SIG-M5 (cell line): ENCODE measurements around the gene IRAG1.

Source experiments
- DNase-seq: peaks from one replicate; lab custom pipeline; 2025; lab: John Stamatoyannopoulos, UW

Gene IRAG1

GRCh38 chr11:10666556-10667520, 26.7 kb downstream of the IRAG1 start:
- DNase-seq, result no peak

DNA sequence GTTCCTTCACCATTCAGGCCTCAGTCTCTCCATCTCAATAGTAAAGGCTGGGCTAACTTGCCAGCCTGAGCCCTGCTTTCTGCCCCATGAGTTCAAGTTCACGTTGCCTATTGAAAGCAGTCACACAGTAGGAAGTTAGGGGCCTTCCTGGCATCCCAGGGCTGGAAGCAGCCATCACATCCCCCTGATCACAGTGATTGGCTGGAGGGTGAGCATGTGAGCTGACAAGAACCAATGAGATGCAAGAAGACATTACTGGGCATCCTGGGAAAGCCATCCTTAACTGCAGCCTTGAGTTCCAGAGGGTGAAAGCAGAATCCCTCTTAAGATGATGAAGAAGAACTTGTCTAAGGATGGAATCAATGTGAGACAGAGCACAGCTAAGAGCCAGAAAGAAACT, 29.1 kb downstream of the IRAG1 start:
- no peak for DNase-seq

DNA sequence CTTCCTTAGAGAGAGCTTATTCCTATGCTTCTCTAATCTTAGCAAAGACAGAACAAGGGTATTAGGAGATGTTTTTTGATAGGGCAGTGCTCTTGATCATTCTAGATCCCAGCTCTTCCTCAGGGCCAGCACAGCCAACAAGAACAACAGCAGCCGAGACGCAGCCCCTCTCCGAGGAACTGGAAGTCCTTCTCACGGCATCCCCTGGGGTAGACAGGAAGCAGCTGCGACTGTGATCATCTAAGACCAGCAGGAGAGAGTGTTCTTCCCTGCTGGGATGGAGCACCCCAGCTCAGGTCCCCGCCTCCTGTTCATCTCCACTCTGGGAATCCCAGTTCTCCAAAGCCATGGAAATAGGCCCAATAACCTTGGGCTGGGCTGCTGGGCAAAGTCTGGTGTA, 29.6 kb downstream of the IRAG1 start:
- no peak for DNase-seq

- no peak for DNase-seq
These were observed 30.2 kb downstream of the IRAG1 start for GRCh38 chr11:10663365-10663764.

DNA sequence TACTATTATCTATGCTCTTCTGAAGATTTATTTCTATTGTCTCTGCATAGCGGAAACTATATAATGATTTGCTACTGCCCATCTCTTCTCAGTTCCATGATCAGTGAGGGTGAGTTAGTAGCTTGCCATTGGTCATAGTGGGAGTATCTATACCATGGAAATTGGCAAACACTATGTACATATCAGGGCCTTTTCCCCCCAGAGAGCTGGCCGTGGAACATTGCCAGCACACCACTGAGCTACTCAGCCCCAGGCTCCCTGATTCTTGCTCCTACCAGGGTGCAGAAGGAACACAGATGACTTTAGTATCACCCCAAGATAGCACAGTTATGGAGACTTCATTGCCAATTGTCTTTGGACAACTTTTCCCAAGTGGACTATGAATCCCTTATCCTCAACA, 33.2 kb downstream of the IRAG1 start:
- DNase-seq, result no peak

DNA sequence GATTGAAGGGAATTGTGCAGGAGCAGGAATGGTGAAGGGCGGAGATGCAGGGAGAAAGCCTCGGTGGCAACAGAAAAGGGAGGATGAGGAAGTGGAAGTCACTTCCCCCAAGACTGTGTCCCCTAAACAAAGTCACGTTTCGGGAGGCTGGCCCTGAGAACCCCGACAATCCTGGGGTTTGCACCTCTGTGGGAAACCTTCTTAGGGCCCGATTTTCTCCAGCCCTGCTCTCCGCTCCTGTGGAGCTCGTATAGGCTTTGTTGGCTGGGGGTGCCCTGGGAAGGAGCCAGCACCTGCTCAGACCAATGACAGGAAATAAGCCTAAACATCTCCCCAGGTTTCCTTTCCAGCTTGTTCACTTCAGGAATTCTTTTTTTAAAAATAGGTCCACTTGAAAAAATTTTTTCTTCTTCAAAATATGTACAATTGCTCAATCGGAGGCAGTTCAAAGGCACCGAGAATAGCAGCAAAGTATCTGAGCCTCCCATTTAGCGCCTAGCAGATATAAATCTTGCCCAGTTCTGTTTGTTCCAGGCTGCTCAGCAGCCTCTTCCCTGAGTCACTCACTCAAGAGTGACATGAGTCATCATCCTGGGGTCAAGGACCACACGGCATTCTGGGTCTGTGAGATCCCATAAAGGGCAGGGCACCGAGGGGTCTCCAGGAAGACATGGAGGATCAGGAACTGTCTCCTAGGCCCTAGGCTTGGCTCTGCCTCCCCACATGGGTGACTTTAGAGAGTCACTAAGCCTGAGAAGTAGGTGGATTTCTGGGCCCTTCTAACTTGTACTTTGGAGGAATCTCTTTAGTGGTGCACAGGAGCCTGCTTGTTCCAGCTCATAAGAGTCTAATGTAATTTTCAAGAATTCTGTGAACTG, 34.0 kb downstream of the IRAG1 start:
- no peak for DNase-seq

DNA sequence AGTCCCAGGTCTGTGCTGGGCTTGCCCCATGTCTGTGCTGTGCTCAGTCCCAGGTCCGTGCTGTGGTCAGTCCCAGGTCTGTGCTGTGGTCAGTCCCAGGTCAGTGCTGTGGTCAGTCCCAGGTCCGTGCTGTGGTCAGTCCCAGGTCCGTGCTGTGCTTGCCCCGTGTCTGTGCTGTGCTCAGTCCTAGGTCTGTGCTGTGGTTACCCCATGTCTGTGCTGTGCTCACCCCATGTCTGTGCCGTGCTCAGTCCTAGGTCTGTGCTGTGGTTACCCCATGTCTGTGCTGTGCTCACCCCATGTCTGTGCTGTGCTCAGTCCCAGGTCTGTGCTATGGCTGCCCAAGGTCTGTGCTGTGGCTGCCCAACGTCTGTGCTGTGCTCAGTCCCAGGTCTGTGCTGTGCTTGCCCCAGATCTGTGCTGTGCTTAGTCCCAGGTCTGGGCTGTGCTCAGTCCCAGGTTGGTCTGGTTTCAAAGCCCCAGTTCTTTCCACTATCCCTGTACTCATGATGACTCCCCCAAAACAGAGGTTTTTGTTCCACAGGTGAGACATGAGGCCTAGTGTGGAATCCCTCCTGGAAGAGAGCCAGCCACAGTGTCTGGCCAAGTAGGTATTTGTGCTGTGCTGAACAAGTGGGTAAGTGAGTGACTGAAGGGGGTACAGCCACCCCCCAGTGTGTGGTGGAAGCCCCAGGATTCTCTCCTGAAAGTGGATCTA, 34.8 kb downstream of the IRAG1 start:
- no peak for DNase-seq

DNA sequence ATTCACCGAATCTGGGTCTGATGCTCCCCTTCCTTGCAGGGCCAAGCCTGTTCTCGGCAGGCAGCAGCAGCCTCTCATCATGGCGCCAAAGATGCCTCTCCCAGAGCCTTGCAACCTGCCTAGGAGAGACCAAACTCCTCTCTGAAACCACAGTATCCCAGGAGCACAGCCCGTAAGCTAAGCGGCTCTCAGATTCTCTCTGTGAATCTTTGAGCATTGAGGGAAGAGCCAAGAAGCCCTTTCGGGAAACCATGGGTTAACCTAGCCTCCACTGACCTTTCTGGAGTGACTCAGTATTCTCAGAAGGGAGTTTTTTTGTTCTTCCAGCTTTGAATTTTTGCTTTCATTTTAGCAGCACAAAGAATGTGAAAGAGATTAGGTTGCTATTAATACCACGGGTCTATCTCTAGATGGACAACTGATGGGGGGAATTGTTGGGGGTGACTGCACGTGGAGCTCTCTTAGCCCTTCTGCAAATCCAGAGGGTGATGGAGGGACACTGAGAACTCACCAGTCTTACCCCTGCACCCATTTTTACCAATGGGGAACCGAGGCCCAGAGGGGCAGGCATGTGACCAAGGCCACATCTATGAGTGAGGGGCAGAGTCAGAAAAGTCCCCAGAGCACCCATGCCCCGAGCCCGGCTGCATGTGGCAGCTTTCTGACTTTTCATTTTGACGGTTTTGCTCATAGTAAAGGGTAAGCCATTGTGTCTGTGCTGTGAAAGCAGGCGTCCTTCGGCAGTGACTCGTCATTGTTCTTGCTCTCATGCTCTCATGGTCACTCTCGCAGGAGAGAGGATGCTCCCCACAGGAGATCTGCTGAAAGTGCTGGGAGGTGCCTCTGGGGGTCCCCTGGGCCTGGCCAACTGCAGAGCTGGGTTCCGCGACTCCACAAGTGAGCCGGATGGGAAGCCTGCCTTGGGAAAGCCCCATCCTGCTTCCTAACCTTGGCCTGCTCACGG, 36.0 kb downstream of the IRAG1 start:
- no peak for DNase-seq

DNA sequence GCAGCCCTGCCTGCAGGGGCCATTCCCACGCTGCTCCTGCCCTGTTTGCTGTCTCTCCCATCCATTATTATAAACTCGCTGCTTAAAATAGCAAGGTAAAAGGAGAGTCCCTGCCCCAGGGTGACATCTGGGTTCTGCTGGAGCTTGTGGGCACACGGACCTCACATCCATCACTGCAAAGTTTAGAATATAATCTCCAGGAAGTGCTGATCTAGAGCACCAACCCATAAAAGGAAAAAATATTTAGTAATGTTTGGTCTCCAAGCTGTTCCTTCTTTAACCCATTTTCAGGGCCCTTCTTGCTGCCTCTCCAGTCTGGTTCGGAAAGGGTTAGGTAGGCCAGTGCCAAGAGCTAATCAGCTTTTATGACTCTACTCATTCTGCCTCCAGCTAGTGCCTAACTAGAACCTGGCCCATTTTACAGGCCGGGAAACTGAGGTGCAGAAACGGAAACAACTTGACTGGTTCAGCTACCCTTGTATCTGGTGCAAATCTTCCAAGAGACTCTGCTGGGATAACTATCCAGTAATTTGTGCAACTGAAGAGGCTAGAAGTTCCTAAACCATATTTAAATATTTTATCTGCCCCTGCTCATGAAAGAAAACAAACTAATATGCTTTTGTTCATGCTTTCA, 37.5 kb downstream of the IRAG1 start:
- DNase-seq, result no peak

DNA sequence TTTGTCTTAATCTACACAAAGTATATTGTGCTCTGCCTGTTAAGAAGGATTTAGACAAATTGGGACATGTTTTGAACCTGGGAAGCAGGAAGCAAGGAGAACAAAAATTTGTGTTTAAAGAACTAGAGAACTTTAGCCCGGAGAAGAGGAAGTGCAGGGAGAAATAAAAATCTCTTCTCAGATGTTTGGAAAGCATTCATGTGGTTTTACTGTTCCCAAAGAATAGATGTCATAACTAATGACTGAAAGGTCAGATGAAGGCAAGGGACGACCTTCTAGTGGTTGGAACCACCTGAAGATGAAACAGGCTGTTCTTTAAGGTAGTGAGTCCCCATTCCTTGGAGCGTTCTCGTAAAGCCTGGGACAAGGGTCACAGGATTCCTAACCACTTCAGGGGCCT, 38.3 kb downstream of the IRAG1 start:
- DNase-seq, result no peak

DNA sequence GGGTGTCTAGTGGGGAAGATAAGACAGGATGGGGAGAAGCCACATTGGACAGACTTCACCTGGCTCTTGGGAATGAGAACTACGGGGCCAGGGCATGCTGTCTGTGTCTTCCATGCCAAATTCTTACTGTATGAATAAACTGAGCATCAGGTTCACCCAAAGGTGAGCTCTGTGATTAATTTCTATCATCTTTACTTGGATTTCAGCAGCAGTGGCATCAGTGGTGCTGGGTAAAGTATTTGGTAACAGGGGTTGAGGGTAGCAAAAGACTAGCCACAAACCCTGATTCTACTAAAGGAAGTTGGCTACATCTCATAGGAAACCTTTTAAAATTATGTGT, 38.8 kb downstream of the IRAG1 start:
- DNase-seq, result no peak

GRCh38 chr11:10653946-10654810, 39.4 kb downstream of the IRAG1 start:
- DNase-seq, result no peak

DNA sequence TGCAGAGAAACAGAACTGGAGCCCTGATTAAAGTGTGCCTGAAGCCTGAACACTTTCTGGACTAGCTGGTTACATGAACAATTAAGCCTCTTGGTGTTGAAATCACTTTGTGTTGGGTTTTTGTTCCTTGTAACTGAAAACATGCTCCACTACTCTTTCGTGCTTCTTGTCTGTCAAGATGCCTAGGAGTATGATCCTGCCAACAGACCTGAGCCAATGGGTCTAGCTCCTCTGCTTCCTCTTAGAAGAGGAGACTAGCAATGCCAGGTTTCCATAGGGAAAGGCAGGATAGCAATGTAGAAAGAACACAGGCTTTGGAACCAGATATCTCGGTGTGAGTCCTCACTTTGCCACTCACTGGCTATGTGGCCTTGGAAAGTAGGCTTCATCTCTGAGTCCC, 40.3 kb downstream of the IRAG1 start:
- no peak for DNase-seq

GRCh38 chr11:10651656-10652361, 41.7 kb downstream of the IRAG1 start:
- no peak for DNase-seq

DNA sequence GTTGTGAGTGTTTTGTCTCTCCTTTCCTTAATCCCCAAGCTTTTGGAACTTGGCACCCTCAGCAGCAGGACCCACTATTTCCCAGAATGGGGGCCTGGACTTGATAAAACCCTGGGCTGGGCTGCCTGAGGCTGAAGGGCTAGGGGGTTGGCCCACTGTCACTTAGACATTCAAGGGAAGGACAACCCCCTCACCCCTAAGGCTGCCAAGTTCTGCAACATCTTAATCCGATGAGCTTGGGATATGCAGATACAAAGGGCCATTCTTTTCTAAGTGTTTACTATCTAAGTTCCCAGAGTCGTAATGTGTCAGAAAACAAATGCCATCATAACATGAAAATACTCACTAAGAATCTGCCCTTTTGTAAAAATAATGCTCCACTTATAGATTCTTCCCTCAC, 42.9 kb downstream of the IRAG1 start:
- DNase-seq, result no peak

DNA sequence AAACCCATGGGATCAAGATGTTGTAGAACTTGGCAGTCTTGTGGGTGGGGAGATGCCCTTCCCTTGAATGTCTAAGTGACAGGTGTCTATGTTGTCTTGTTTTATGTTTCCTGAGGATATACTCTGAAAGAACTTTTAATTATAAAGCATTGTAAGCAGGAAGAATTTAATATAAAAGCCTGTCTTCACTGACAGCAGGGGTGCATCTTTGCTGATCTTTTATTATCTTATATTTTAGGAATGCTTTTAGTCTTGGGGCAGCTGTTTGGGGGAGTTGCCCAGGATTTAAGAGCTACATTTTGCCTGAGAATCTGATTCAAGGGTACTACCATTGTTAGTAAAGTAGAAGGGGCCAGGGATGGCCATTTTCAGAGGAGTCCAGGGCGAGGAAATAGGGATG, 43.4 kb downstream of the IRAG1 start:
- no peak for DNase-seq

- DNase-seq, result no peak
These were observed 44.7 kb downstream of the IRAG1 start for GRCh38 chr11:10648871-10649270.

DNA sequence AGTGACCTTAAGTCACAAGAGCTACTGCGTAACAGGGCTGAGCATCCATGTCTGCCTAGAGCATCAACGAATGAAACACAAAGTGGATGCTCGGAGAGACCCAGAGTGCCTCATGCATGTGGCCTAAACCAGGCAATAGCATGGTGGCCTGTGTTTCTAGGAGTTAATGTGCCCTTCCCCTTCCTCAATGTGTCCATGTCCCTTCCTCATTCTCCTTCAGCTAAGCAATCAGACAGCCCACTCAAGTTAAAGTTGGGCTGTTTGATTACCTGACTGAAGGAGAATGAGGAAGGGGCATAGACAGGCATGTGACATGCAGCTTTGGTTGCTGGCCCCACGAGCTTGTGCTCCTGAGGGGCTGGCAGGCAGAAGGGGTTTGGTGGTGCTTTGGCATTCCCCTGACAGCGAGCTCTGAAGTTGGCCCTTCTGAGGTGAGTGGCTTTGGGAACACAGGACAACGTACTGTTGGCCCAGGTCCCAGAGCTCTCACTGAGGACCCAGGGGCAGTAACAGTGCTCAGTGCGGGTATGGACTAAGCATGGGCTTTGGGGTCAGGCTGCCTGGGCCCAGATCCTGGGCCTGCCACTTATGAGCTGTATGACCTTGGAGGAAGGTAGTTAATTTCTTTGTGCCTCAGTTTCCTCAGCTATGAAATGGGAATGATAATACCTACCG, 46.7 kb downstream of the IRAG1 start:
- DNase-seq, result no peak

DNA sequence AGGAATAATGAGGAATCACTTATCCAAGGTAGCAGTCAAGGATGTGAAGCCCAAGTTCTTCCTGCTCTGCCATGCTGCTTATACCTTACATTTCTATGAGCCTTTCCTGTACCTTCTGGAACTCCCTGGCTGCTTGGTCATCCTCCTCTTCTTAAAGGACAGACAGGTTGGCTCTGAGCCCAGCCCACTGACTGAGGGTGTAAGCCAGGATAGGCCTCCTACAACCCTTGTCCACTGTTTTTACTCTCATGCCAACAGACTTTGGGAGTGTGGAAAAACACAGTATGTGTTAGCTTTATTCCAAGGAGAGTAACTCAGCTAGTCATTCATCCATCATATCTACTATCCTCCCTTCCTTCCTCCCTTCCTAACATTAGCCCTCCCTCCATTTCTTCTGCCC, 47.5 kb downstream of the IRAG1 start:
- no peak for DNase-seq
